Central memory CD4-positive, alpha-beta T cell (primary cell): ENCODE results near the gene BST2.
"Not testable (repeated sequence)": the region's sequence is repeated elsewhere in the genome, so short reads cannot be mapped to it uniquely, and the experiment has no call there.

ENCODE experiments used
- DNase-seq: peaks from one replicate; pipeline ENCODE4 v3.0.0; 2022

The BST2 gene

GRCh38 chr19:17385878-17386611 lies 19.4 kb downstream of the BST2 start:
- DNase-seq: peak; percentile 43

- no peak for DNase-seq
Measured at GRCh38 chr19:17380426-17381138, 24.8 kb downstream of the BST2 start.

DNA sequence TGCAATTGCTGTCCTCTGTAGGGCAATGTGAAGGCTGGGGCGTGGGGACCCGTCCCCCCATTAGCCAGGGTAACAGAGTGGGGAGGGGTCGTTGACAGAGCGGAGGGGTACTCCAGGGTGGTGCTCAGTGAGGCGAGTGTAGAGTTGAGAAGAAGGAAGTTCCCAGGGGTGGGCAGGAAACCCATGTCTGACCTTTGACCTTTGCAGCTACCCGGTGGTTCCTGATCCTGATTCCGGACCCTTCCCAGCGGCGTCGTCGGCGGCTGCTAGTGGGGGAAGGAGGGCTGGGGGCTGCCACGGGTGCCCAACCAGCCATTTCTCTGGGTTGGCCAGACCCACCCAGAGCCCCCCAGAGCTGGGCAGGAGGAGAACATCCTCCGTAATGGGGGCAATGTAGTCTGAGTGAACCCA lies 26.2 kb downstream of the BST2 start:
- no peak for DNase-seq

DNA sequence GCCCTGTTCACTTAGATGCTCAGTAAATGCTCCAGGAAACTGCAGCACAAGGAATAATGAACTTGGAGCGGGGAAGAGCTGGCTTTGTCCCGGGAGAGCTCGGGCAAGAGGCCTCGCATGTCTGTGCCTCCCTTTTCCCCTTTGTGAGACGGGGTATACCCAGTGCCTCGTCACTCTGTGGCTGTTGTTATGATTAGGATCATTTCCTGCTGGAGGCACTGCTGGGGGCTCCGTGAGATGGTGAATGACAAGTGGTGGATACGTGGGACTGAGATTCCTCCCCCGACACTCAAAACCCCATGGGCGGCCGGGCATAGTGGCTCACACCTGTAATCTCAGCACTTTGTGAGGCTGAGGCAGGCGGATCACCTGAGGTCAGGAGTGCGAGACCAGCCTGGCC lies 27.2 kb downstream of the BST2 start:
- DNase-seq: no peak

GRCh38 chr19:17376935-17377600 lies 28.4 kb downstream of the BST2 start, which contains the start of gene PLVAP:
Gene PLVAP, minus strand, starts transcription at chr19:17377342. Its CDS starts 54 bp downstream, at chr19:17377288.
- no peak for DNase-seq

DNA sequence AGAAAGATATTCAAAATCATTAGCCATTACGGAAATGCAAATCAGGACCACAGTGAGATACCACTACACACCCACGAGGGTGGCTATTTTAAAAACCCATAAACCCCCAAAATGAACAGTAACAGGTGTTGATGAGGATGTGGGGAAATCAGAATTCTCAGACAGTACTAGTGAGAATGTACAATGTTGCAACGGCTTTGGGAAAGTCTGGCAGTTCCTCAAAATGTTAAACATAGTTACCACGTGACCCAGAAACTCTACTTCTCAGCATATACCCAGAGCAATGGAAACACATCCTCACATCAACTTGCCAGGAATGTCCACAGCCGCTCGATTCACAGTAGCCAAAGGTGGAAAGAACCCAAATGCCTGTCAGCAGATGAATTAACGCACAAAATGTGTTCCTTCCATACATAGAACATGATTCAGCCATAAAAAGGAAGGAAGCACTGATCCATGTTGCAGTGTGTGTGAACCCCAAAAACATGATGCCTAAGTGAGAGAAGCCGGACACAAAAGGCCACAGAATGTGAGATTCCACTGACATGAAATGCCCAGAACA lies 35.3 kb downstream of the BST2 start:
- no peak for DNase-seq

DNA sequence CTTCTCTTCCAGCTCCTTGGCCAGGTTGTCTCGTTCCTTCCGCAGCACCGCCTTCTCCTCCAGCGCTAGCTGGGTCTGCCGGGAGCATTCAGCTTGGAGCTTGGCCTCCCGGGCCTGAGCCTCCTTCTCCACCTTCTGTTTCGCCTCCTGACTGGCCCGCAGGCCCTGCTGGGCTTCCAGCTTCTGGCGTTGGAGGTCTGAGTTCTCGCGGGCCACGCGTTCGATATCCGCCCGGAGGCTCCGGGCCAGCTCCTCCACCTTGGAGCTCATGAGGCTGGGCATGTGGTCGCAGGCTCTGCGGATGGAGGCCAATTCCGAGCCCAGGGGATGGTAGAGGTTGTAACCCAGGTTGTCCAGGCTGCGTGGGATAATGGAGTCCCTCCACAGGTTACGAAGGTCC lies 40.1 kb downstream of the BST2 start:
- no peak for DNase-seq

DNA sequence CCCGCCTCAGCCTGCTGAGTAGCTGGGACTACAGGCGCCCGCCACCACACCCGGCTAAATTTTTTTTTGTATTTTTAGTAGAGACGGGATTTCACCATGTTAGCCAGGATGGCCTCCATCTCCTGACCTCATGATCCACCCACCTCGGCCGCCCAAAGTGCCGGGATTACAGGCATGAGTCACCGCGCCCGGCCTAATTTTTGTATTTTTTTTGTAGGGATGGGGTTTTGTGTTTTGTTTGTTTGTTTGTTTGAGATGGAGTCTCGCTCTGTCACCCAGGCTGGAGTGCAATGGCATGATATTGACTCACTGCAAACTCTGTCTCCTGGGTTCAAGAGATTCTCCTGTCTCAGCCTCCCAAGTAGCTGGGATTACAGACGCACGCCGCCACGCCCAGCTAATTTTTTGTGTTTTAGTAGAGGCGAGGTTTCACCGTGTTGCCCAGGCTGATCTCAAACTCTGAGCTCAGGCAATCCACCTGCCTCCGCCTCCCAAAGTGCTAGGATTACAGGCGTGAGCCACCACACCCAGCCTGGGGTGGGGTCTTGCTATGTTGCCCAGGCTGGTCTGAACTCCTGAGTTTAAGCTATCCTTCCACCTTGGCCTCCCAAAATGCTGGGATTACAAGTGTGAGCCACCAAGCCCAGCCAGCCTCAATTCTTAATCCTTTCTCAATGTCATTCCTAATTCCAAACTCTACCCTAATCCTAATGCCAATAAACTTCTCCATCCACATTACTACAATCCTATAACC lies 41.4 kb downstream of the BST2 start:
- DNase-seq: not testable (repeated sequence)

GRCh38 chr19:17359905-17360800 lies 45.3 kb downstream of the BST2 start:
- DNase-seq: no peak

DNA sequence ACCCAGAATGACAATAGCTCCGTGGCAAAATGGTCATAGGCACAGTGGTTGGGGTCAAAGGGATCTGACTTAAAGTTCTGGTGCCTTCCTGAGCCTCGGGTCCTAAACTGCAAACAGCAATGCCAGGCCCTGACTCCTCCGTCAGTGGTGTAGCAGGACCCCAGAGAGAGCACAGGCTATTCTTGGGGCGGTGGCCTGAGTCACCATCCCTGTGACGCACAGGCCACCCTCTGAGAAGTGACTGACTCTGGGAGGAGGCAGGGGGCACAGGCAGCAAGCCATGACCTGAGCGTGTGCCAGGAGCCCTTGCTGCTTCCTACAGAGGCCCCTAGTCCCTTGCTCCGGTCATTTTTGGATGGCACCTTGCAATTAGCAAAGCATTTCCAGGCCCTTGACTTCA lies 47.0 kb downstream of the BST2 start:
- DNase-seq: no peak

DNA sequence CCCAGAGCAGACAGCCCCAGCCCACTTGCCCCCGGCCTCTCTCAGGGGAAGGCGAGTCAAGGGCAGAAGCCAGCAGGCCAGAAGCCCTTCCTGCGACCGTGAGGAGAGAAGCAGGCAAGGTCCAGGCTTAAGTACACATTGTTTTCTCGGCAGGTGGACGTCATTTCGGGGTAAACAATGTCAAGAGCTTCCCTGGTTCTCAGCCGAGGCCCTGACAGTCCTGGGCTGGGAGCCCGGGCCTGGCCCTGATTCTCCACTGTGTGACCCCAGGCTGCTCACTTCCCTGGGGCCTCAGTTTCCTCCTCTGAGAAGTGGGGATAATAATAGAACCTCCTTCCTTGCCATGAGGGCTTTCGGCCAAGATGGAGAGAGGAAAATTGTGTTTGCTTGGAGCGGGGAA lies 47.7 kb downstream of the BST2 start:
- DNase-seq: no peak

DNA sequence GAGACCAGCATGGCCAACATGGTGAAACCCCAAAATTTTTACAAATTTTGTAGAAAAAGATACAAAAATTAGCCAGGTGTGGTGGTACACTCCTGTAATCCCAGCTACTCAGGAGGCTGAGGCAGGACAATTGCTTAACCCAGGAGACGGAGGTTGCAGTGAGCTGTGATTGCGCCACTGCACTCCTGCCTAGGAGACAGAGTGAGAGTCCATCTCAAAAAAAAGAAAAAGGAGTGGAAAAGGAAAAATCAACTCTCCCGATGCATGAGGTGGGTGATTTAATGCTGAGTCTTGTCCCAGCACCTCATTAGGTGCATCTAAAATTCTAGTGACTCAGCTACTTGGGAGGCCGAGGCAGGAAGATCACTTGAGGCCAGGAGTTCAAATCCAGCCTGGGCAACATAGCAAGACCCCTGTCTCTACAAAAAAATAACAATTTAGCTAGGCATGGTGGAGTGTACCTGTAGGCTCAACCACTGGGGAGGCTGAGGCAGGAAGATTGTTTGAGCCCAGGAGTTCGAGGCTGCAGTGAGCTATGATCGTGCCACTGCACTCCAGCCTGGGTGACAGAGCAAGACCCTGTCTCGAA lies 48.3 kb downstream of the BST2 start:
- no peak for DNase-seq

DNA sequence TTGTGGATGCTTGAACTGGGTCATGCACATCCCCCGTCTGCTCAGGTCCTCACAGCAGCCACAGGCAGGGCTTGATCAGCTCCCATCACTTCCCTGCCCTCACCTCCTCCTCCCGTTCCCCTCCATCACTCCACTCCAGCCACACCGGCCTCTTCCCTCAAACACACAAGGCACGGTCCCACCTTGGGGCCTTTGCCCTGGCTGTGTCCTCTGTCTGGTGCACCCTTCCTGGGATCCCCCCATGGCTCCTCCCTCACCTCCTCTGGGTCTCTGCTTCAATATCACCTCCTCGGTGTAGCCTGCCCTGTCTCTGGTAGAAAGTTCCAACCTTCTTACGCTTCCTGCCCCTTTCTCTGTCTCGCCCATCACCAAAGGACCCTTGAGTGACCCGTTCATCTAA lies 52.0 kb downstream of the BST2 start:
- DNase-seq: no peak
